DMS 273 (cell line): Measurements from ENCODE around the gene CD93.

Experiments
- DNase-seq: peaks from one replicate; lab custom pipeline; 2025; ENCODE audit not compliant: unreplicated experiment; lab: John Stamatoyannopoulos, UW

The CD93 gene

DNA sequence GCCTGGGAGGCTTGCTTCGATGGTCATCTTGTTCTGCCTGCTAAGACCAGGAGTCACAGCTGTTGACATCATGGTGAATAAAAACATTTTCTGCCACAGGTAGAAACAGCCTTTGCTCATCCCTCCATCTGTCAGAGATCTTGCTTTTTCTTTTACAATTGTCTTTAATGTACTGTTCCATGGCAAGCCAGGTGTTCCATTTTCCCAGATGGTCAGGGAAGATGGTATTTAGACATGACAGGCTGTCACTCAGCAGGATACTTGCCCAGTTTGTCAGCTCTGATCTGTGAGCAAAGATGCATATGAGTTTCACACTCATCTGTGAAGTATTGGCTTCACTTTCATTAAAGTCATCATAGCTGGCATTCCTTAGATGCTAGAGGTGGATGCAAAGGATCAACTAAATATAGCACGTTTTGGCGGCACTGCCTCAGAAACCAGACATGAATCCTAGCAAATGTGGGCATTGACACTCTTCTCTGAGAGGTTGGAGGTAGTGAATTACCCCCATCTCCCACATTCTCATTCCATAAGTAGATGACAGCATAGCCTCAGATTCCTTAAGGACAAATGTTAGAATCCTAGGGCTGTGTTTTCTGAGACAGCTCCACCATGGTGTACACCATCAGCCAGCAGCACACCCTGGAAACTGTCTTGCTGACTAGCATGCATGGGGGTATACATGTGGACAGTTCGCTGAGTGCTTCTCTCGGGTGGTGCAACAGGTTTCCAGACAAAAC lies 46.8 kb downstream of the CD93 start:
- DNase-seq: no peak

DNA sequence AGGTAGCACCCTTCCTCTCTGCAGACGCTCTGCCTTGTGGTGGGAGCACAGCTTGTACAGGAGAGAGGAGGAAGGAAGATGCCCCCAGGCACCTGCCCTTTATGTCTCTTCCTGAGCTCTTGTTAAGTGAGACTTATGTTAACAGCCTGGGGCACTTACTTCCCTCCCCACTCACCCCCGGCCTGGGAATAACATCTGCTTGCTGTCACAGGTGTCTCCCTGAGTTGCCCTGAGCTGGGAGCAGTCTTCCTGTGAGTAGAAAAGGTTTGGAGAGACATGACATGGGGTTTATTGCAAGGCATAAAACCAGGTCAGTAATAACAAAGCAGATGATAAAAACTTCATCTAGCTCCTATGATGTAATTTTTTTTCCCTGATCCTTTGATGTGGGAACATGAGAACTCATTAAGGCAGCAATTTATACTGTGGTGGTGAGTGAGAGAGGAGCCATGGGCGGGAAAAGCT lies 49.1 kb downstream of the CD93 start:
- no peak for DNase-seq

DNA sequence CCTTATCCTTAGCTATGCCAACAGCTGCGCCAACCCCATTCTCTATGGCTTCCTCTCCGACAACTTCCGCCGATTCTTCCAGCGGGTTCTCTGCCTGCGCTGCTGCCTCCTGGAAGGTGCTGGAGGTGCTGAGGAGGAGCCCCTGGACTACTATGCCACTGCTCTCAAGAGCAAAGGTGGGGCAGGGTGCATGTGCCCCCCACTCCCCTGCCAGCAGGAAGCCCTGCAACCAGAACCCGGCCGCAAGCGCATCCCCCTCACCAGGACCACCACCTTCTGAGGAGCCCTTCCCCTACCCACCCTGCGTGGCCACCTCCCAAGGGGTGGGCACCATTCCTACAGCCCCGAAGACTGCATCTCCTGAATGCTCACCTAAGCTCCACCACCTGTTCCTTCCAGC lies 49.8 kb downstream of the CD93 start:
- no peak for DNase-seq

DNA sequence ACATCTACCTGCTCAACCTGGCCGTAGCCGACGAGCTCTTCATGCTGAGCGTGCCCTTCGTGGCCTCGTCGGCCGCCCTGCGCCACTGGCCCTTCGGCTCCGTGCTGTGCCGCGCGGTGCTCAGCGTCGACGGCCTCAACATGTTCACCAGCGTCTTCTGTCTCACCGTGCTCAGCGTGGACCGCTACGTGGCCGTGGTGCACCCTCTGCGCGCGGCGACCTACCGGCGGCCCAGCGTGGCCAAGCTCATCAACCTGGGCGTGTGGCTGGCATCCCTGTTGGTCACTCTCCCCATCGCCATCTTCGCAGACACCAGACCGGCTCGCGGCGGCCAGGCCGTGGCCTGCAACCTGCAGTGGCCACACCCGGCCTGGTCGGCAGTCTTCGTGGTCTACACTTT lies 50.4 kb downstream of the CD93 start:
- DNase-seq: no peak

DNA sequence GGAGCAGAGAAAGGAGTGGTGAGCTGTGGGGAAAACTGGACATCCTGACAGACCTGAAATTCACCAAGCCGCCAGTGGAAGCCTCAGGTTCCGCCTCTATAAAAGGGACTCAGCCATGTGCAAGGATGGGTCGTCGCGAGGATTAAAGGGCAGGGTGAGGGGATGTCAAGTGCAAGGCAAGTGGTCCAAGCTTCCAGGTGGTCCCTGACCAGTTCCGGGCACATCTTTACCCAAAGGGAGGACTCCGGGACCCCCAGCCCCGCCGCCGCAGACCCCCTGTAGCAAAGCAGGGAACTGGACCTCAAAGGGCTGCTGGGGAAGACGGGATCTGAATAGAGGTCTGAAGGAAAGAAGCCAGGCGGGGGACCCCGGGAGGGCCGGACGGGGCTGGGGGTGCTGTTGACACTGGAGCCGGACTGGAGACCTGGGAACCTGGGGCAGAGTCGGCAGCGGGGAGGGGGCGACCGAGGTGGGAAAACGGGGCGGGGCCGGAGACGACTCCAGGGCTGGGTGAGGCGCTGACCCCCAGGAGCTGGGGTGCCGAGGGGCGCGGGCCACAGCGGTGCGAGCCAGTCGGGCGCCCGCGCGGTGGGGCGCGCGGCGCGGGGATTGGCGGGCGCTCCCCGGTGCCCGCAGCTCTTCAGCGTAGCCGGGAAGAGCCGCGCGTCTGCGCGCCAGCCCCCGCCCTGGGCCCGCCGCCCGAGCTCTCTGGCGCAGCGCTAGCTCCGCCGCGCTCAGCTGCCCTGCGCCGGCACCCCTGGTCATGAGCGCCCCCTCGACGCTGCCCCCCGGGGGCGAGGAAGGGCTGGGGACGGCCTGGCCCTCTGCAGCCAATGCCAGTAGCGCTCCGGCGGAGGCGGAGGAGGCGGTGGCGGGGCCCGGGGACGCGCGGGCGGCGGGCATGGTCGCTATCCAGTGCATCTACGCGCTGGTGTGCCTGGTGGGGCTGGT lies 51.1 kb downstream of the CD93 start, which contains the start of gene SSTR4:
Gene SSTR4, plus strand, starts transcription at position 592 of the 951 bp plus-strand sequence. Its CDS starts 172 bp downstream, at position 764.
- no peak for DNase-seq

DNA sequence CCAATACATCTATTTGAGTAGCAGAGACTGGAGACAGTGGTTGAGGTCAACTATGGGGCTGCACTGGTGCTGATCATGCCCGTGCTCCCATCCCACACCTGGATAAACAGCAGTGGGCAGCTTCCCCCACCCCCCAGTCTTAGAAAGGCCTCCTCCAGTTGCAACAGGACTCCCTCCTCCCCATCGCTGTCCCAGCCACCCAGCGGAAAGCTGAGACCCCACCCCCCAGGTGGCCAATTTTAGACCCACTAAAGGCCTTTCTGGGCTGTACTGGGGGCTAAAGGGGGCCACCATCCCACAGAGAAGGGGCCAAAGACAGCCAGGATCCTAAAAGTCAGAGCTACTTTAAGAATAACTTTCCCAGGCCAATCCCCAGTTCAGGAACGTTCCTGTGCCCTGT lies 52.2 kb downstream of the CD93 start:
- DNase-seq: no peak

DNA sequence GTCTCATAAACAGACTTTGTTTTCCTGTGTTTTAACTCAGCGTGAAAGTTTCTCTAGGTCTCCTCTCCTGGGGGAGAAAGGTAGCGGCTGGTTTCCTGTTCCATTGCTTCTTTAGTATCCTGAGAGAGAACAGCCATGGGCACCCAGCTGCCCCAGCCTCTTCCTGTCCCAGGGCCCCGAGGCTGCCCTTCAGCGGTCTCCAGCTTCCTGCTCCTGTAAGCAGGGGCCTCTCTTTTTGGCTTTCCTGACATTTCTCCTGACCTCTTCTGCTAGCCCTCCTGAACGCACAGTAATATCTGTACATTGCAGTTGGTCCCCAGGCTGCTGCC lies 53.4 kb downstream of the CD93 start:
- no peak for DNase-seq

DNA sequence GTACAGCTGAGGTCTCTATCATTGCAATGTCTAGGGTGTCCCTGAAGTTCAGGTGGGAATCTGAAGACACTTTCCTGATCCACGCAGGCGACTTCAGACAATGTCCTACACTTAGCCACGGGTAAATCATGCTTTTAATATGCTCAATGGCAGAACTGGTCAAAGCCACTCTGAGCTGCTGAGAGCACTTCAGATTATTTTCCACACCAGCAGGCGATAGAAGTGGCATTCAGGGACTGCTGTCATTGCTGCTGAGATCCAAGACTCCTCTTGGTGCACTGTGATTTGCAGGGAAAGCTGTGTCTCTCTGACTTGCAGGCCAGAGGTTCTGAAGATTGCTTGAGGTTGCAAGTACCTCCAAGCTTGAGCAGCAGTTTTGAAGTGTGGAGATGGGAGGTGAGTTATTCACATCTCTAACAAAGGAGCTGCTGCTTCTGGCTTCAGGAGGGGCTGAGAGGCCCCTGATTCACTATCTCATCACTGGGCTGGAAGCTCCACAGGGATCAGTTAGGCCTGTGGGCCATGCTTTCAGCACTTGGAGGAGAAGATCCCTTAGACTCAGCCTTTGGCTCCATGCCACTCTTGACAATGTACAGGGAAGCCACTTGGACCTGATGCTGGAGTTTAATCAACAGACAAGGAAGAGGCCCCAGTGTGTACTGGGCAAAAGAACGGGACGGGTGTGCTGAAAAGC lies 53.9 kb downstream of the CD93 start:
- no peak for DNase-seq

DNA sequence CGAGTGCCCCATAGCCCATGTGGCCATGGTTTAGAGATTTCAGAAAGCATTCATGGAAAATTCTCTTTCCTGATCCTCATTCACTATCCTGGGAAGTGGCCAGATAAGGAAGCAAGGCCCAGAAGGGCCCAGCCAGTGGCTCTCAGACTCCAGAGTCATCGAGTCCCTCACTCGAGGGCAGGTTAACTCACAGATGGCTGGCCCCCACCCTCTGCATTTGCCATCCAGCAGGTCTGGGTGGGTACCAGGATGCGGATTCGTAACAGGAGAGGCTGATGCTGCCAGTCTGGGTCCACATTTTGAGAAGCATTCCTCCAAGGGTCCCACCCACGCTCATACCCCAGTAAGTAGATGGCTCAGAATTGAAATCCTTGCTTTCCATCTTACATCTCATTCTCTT lies 54.8 kb downstream of the CD93 start:
- DNase-seq: no peak
